GM04503 (cell line): ENCODE measurements around the gene FAIM2.

ENCODE experiments used
- DNase-seq: peaks from one replicate; pipeline ENCODE4 v3.0.0-alpha.2; 2012; ENCODE audit warnings: low read depth

FAIM2 gene

GRCh38 chr12:49917166-49917787 is 13.6 kb upstream of the FAIM2 start:
- DNase-seq: no peak

DNA sequence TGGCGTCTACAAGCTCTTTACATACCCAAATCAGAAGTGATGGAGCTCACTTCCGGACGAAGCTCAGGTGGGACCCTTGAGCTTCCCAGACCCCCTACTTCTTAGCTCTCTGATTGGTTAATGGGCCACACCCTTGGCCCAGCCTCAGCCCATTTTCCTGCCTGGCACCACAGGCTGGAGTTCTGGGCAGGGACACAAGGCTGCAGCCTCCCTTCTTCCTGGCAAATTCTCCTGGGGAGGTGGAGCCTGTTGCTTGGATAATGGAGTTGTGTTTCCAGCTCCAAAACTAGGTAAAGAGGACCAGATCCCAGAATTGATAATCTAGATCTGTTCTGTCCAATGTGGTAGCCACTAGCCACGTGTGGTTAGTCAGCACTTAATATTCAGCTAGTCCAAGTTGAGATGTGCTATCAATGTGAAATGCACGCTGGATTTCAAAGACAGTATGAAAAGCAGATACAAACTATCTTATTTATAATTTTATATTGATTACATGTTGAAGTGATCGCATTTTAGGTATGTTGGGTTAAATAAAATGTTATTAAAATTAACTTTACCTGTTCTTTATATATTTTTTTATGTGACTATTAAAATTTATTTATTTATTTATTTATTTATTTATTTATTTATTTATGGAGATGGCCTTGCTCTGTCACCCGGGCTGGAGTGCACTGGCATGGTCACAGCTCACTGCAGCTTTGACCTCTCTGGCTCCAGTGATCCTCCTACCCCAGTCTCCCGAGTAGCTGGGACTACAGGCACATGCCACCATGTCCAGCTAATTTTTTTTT is 12.6 kb upstream of the FAIM2 start:
- no peak for DNase-seq

DNA sequence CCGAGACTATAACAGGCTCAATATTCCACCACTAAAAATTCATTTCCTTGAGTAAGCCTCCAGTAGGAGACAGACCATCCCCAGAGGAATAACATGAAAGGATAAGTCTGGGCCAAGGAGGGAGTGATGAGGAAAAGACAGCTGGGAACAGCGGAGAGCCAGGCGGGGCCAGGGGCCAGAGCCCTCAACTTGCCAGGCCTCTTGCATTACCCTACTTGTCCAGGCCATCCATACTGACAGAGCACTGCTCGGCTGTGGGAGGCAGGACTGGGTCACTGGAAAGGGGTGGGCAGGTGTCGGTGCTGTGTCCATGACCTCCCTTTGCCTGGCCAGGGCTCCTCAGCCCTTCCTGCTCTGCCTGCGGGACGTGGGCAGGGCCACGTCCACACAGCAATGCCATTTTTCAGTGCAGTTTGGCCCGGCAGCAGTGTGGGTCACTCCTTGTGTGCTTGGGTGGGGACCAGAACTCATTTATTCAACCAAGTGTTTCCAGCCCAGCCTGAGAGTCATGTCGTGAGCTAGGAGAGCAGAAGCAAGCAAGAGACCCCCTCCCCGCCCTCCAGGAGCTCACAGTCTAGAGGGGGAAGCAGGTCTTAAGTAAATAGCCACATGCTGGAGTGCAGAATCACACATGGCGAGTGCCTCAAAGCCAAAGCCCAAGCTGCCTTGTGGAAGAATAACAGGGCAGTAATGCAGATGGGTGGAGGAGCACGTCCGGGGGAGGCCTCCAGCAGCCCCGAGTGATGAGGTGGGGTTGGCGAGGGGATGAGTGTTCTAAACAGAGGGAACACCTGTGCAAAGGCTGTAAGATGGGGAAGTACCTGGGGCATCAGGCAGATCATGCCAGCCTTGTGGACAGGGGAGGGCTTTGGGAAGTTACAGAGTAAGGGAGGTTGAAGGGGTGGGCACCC is 8.9 kb upstream of the FAIM2 start:
- DNase-seq: no peak

- no peak for DNase-seq
Measured at GRCh38 chr12:49911213-49911605, 7.5 kb upstream of the FAIM2 start.

- DNase-seq: no peak
Measured at GRCh38 chr12:49910331-49911212, 6.9 kb upstream of the FAIM2 start.

DNA sequence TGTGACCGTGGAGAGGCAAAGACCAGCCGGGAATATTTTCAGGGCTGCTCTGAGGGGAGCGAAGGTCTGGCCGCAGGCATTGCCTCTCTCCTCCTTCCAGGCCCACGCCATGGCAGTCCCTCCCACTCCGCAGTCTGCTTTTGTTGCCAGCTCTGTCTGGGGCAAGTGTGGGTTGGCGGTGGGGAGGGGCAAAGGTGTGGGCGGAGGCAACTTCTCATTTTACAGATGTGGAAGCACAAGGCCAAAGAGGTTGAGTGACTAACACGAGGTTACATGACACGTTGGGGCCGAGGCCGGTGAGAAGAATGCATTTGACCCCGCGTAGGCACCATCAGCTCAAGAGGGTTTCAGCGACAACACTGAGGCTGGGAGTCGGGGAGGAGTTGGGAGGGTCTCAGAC is 6.1 kb upstream of the FAIM2 start:
- no peak for DNase-seq

DNA sequence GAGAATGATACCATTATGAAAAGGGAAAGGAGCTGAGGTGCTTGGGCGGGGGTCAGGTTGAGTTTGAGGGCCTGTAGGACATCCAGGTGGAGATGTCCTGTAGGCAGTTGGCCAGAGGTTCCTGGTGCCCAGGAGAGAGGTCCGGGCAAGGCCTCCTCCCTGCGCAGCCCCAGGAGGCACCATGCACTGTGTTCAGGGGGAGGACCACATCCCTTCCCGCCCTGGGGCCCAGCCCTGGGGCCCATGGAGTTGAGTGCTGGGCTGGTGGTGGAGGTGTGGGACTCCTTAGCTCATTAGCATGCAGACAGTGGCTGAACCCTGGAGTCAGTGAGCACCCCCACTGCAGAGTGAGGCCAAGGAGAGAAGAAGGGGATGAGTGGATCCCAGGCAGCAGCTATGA is 5.7 kb upstream of the FAIM2 start:
- no peak for DNase-seq

- no peak for DNase-seq
Measured at GRCh38 chr12:49907352-49907751, 3.7 kb upstream of the FAIM2 start.

GRCh38 chr12:49905718-49906314 is 2.1 kb upstream of the FAIM2 start:
- DNase-seq: no peak

DNA sequence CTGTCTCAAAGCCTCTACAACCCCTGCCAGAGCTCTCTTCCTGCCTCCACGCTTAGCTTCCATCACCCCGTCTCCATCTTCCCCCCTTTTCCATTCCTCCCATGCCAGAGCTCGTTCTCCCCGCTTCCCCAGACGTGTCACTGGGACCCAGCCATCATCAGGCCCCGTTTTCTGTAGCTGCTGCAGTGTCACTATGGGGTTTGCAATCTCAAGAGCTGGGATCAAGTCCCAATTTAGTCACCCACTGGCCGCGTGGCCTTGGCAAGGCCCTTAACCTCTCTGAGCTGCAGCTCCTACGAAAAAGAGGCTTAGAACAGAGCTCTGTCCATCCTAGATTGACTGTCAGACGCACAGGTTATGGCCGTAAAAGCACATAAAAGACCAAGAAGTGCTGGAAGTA is 901 bp upstream of the FAIM2 start:
- no peak for DNase-seq

- no peak for DNase-seq
Measured at GRCh38 chr12:49903351-49903699, 375 bp downstream of the FAIM2 start.

- no peak for DNase-seq
Measured at GRCh38 chr12:49902399-49903350, 1.0 kb downstream of the FAIM2 start.

GRCh38 chr12:49901986-49902385 is 1.7 kb downstream of the FAIM2 start:
- DNase-seq: no peak

- no peak for DNase-seq
Measured at GRCh38 chr12:49901026-49901425, 2.7 kb downstream of the FAIM2 start.

DNA sequence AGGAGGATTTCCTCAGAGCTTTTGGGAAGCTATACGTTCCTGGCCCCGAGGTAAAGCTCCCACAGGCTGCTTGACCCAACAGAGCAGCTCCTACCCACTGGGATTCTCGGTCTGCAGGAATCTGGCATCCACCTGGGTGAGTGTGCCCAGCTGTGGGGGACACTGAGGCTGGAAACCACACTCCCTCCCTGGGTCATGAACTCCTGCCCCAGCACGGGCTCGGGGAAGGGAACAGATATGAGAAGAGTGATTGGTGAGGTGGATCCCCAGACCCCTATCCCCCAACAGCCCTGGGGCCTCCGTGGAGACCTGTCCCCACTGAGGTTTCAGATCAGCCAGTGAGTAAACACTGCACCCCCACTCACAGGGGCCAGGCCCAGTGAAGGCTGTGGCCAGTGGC is 3.3 kb downstream of the FAIM2 start:
- DNase-seq: no peak

GRCh38 chr12:49899921-49900320 is 3.8 kb downstream of the FAIM2 start:
- DNase-seq: no peak

GRCh38 chr12:49899286-49899843 is 4.3 kb downstream of the FAIM2 start:
- DNase-seq: no peak

DNA sequence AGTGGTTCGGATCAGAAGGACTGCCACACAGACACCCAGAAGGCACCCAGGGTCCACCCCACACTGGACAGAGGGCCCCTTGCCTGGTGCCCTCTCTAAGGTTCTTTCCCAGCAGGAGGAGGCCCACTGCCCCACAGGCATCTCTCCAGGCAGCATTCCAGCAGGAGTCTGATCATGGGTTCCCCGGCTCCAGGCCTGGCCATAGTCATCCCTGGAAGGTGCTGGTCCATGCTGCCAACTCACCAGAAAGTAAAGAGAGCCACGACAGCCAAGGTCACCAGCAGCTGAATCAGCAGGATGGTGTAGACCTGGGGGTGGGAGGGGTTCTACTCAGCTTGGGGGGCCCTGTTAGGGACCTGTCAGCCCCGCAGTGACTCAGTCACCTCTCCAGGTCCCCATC is 6.4 kb downstream of the FAIM2 start:
- no peak for DNase-seq

DNA sequence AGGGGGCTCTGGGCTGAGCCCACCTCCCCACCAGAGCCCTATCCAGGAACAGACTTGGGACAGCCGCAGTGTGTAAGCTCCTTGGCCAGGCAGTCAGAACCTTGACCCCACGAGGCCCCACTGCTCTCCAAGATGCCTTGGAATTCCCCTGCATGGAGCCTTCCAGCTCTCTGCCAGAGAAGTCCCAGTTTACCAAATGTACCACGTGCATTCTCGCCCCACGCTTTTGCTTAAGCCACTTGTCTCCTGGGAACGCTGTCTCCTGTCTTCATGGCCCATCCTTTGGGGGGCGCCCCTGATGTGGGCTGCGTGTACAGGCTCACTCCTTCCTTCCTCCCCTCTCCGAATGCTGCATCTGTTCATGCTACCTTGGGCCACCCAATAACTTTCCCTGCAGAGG is 7.9 kb downstream of the FAIM2 start:
- no peak for DNase-seq

DNA sequence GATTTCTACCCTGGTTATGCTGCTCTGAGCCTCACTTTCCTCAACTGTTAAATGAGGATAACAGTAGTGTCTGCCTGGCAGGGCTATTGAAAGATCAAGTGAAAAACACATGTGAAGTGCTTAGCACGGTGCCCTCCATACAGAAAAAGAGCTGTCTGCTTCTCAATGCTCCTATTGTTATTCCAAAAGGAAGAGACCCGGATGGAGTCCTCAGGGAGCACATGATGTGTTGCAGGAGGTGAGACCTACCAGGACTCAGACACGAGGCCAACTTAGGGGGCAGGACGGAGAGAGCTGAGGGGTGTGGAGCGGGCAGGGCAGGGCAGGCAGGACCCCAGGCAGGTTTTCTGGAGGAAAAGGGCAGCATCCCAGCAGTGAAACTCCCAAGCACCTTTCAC is 8.9 kb downstream of the FAIM2 start:
- no peak for DNase-seq
